Spleen (tissue), 7 donors: ENCODE measurements around the gene NOTUM.
"Not testable (repeated sequence)": the region's sequence is repeated elsewhere in the genome, so short reads cannot be mapped to it uniquely, and the experiment has no call there.

Source experiments
- CTCF ChIP-seq, 11 experiments: fragments of 200-600 bp in 7 of 11; fragments of 450-650 bp in 4 of 11; sonication (generic) in 4 of 11; IDR thresholded peaks in 8 of 11; conservative IDR thresholded peaks in 3 of 11; 1 replicate in 7 of 11; 2 replicates in 4 of 11; pipeline versions ENCODE4 v1.4.0 to v1.8.0; 2016 to 2021; ENCODE audit warnings: antibody characterized with exemption in 11 of 11, inconsistent platforms in 4 of 11, mild to moderate bottlenecking in 1 of 11
- POLR2A ChIP-seq, 3 donors: fragments of 450-650 bp; IDR thresholded peaks; one replicate each; pipeline ENCODE4 v1.5.1; 2017; ENCODE audit warnings: antibody characterized with exemption in 3 of 3, mild to moderate bottlenecking in 1 of 3
- donor health status: DM: no; HTN: no; CAD: no; lungs with moderate emphysema.
- donor health status: DM: no; HTN: no; CAD: no.
- donor health status: DM: no; HTN: no; CAD: no.

GRCh38 chr17:81953443-81953842, 7.5 kb downstream of the NOTUM start:
- not testable (repeated sequence) for TF ChIP-seq POLR2A (IDR thresholded peaks at IDR 0.05); CTCF (IDR thresholded peaks at IDR 0.05 in 8 of 11, conservative IDR thresholded peaks at IDR 0.05 in 3 of 11)
